Panc1 (cell line): ENCODE results near the gene NMT1. TPM values are rescaled to one million over a fixed set of nuclear protein-coding genes. Genes with fewer than 3 reads are reported as not detected.

Experiments used
- ATAC-seq: fragments of 200-7000 bp; cut with Tn5 transposase; 2 replicates; pipeline ENCODE4 v1.9.1; 2020; ENCODE audit warnings: mild to moderate bottlenecking, moderate library complexity
- BruUV-seq: library from RNA; stranded (reverse); fragments of 400-500 nt; replicated peaks from 2 replicates; lab custom pipeline; 2021; lab: Mats Ljungman, UMichigan
- CTCF ChIA-PET: fragments of 300-600 bp; sonication (Branson Sonifier 250); formaldehyde crosslinking; loops from one replicate; lab custom pipeline; 2022; ENCODE audit warnings: antibody characterized with exemption; lab: Charles Lee
- POLR2A ChIA-PET: fragments of 300-600 bp; sonication (Branson Sonifier 250); formaldehyde crosslinking; loops from one replicate; lab custom pipeline; 2022; ENCODE audit warnings: antibody characterized with exemption; lab: Charles Lee
- DNase-seq: peaks from one replicate; pipeline ENCODE4 v3.0.0-alpha.2; 2010; ENCODE audit warnings: low read depth, low spot score
- H3K27ac ChIP-seq: 2 replicates; pipeline ENCODE4 v1.5.1; 2011; ENCODE audit warnings: mild to moderate bottlenecking, low read length, inconsistent platforms
- H3K27me3 ChIP-seq: fragments of 200-500 bp; sonication (Bioruptor generic); 2 replicates; pipeline ENCODE4 v1.6.0; 2014; ENCODE audit warnings: low read length, inconsistent platforms; ENCODE audit not compliant: control insufficient read depth, insufficient read depth
- H3K36me3 ChIP-seq: fragments of 200-500 bp; sonication (Bioruptor generic); 2 replicates; pipeline ENCODE4 v1.5.1; 2014; ENCODE audit warnings: inconsistent platforms, mild to moderate bottlenecking, low read length, moderate library complexity; ENCODE audit not compliant: control insufficient read depth, insufficient read depth
- H3K4me1 ChIP-seq: 2 replicates; pipeline ENCODE4 v1.5.1; 2011; ENCODE audit warnings: inconsistent platforms, mild to moderate bottlenecking, low read length, moderate library complexity; ENCODE audit not compliant: control insufficient read depth, insufficient read depth
- H3K4me3 ChIP-seq, 2 experiments: 2 replicates each; pipeline ENCODE4 v1.5.1; 2011 to 2012; ENCODE audit warnings: low read depth in 2 of 2, low read length in 2 of 2, mild to moderate bottlenecking in 2 of 2, inconsistent platforms in 1 of 2, moderate library complexity in 1 of 2
- H3K9me3 ChIP-seq: fragments of 200-500 bp; sonication (Bioruptor generic); 2 replicates; pipeline ENCODE4 v1.5.1; 2014; ENCODE audit warnings: low read depth, mild to moderate bottlenecking, inconsistent platforms, low read length, moderate library complexity; ENCODE audit not compliant: control insufficient read depth, insufficient read depth
- POLR2AphosphoS5 ChIP-seq: IDR thresholded peaks from 2 replicates; pipeline ENCODE4 v1.6.1; 2012; ENCODE audit warnings: mild to moderate bottlenecking, low read depth, low read length, moderate library complexity
- SIN3A ChIP-seq: IDR thresholded peaks from 2 replicates; pipeline ENCODE4 v1.6.1; 2012; ENCODE audit warnings: low read depth, mild to moderate bottlenecking, low read length, moderate library complexity, borderline replicate concordance; ENCODE audit not compliant: insufficient read depth
- TCF7L2 ChIP-seq: IDR thresholded peaks from 2 replicates; pipeline ENCODE4 v1.6.1; 2011; ENCODE audit warnings: mild to moderate bottlenecking, low read depth, low read length, inconsistent platforms
- in situ Hi-C: cut with HindIII; loops from 2 replicates; pipeline ENCODE4 v1.10.0; 2016; ENCODE audit warnings: low sequenced_read_pairs, low pct_unique_long_range_greater_than_20kb
- intact Hi-C: fragments of 100-400 bp; cut with micrococcal nuclease; formaldehyde crosslinking; loops from one replicate; pipeline ENCODE4 v1.10.0; 2022; ENCODE audit not compliant: unreplicated experiment
- total RNA-seq: library from RNA; stranded (reverse); gene quantifications from one replicate; pipeline ENCODE4 v1.2.1, GENCODE V29; 2021; ENCODE audit not compliant: unreplicated experiment
- TF ChIP-seq, protein P1 (sequence below), 2 experiments: IDR thresholded peaks; 2 replicates each; pipeline ENCODE4 v1.6.1; 2011 to 2012; ENCODE audit warnings: low read depth in 2 of 2, control low read depth in 1 of 2, low read length in 1 of 2, mild to moderate bottlenecking in 1 of 2, moderate library complexity in 1 of 2; ENCODE audit not compliant: insufficient read depth in 1 of 2
- TF ChIP-seq, protein P2 (sequence below): fragments of 450-650 bp; IDR thresholded peaks from 2 replicates; pipeline ENCODE4 v1.5.1; 2017; ENCODE audit warnings: mild to moderate bottlenecking

Gene NMT1
- total RNA-seq, 1 experiment from 2014 or later, result 105 TPM

DNA sequence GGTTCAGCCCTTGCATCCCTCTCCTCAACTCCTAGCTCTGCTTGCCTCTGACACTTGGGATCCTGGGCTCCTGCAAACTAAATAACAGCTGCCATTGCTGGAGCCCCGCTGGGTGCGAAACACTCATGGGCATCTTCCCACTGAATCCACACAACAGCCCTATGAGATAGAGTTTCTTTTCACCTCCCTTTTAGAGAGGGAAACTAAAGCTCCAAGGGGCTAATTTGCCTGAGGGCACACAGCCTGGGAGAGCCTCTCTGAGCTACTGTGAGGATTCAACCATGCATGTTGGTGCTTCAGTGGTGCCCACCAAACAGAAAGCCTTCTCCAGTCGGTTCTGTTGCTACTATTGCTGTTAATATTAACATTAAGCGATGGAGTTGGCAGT is 78.4 kb downstream of the NMT1 start:
- CTCF ChIA-PET, result no interaction called here
- TF ChIP-seq TCF7L2, result no peak
- no peak for TF ChIP-seq POLR2AphosphoS5
- TF ChIP-seq, protein P1, sequence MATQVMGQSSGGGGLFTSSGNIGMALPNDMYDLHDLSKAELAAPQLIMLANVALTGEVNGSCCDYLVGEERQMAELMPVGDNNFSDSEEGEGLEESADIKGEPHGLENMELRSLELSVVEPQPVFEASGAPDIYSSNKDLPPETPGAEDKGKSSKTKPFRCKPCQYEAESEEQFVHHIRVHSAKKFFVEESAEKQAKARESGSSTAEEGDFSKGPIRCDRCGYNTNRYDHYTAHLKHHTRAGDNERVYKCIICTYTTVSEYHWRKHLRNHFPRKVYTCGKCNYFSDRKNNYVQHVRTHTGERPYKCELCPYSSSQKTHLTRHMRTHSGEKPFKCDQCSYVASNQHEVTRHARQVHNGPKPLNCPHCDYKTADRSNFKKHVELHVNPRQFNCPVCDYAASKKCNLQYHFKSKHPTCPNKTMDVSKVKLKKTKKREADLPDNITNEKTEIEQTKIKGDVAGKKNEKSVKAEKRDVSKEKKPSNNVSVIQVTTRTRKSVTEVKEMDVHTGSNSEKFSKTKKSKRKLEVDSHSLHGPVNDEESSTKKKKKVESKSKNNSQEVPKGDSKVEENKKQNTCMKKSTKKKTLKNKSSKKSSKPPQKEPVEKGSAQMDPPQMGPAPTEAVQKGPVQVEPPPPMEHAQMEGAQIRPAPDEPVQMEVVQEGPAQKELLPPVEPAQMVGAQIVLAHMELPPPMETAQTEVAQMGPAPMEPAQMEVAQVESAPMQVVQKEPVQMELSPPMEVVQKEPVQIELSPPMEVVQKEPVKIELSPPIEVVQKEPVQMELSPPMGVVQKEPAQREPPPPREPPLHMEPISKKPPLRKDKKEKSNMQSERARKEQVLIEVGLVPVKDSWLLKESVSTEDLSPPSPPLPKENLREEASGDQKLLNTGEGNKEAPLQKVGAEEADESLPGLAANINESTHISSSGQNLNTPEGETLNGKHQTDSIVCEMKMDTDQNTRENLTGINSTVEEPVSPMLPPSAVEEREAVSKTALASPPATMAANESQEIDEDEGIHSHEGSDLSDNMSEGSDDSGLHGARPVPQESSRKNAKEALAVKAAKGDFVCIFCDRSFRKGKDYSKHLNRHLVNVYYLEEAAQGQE (IDR thresholded peaks at IDR 0.05; ENCODE audit: insufficient read depth in 1 of 2, low read depth in 2 of 2, low read length in 1 of 2), result no peak
- TF ChIP-seq, protein P2, sequence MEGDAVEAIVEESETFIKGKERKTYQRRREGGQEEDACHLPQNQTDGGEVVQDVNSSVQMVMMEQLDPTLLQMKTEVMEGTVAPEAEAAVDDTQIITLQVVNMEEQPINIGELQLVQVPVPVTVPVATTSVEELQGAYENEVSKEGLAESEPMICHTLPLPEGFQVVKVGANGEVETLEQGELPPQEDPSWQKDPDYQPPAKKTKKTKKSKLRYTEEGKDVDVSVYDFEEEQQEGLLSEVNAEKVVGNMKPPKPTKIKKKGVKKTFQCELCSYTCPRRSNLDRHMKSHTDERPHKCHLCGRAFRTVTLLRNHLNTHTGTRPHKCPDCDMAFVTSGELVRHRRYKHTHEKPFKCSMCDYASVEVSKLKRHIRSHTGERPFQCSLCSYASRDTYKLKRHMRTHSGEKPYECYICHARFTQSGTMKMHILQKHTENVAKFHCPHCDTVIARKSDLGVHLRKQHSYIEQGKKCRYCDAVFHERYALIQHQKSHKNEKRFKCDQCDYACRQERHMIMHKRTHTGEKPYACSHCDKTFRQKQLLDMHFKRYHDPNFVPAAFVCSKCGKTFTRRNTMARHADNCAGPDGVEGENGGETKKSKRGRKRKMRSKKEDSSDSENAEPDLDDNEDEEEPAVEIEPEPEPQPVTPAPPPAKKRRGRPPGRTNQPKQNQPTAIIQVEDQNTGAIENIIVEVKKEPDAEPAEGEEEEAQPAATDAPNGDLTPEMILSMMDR, result no peak
- TF ChIP-seq SIN3A, result no peak
- POLR2A ChIA-PET, result no interaction called here
- no peaks in the 10 kb centered on the region for H3K27me3 ChIP-seq
- ATAC-seq (no peak), DNase-seq (no peak)
- in situ Hi-C loops (no loop called here), intact Hi-C loops (no loop called here)
- no peak overlapping the region for H3K4me3 ChIP-seq
- H3K4me1 ChIP-seq, result peaks cover 8% of the 10 kb centered on the region; the same call in 1 of the 2 replicates
- BruUV-seq, result no TSS peak
- no peaks in the 10 kb centered on the region for H3K36me3 ChIP-seq
- H3K27ac ChIP-seq, result no peak overlapping the region
- H3K9me3 ChIP-seq, result no peaks in the 10 kb centered on the region

DNA sequence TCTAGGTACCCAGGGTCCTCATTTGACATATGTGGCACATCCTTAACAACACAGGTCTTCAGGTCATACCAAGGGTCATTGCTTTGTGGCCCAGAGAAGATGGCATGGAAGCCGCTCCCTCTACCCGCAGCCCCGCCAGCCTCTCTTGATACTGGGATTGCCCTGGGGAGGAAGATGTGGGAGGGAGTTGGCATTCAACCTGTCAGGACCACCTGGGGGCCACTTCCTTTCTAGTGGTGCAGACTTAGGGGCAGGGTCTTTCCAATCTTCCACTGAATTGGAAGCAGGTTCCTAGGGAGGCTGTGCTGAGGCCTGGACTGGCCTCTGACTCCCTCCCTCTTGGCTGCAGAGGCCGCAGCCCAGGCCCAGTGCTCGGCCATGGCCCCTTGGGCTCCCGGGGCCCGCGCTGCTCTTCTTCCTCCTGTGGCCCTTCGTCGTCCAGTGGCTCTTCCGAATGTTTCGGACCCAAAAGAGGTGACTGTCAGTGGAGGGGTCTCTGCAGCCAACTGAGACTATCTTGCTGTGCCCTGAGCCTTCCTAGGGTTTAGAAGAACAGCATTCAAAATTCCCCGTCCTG is 82.1 kb downstream of the NMT1 start:
- Histone ChIP-seq H3K27me3 (no peaks in the 10 kb centered on the region), H3K27ac (no peak overlapping the region), H3K9me3 (no peaks in the 10 kb centered on the region), H3K36me3 (no peaks in the 10 kb centered on the region; the same call in 1 of the 2 replicates), H3K4me1 (peaks cover 10% of the 10 kb centered on the region), H3K4me3 (no peak overlapping the region)
- DNase-seq (no peak), ATAC-seq (no peak)
- intact Hi-C loops, result no loop called here
- ChIA-PET POLR2A (interaction anchor here (0.6 kb wide), 1 partner anchor 31 kb away, joined by 7 read pairs; no protein-coding TSS in a partner anchor), CTCF (no interaction called here)
- in situ Hi-C loops, result no loop called here
- TF ChIP-seq POLR2AphosphoS5, result no peak
- no peak for TF ChIP-seq SIN3A
- TF ChIP-seq TCF7L2, result no peak
- TF ChIP-seq, protein P1 (IDR thresholded peaks at IDR 0.05; ENCODE audit: insufficient read depth in 1 of 2, low read depth in 2 of 2, low read length in 1 of 2), result no peak
- TF ChIP-seq, protein P2, result no peak
- no TSS peak for BruUV-seq
